ENCODE results near the gene PLB1. TPM values are rescaled to one million over a fixed set of nuclear protein-coding genes. Genes with fewer than 3 reads are reported as not detected.

The PLB1 gene
- total and polyA plus RNA-seq, 9 of the 15 experiments (the other 6 are each of a cell fraction or from before 2014, with no cell fraction given): 0.01 to 0.09 (median 0.07) TPM; not detected in 2

GRCh38 chr2:28674713-28675068, 178.8 kb downstream of the PLB1 start:
- no peak overlapping the region for H3K4me2 ChIP-seq (ENCODE audit: insufficient read depth, low read length)
- TF ChIP-seq CTCF (IDR thresholded peaks at IDR 0.05 in 2 of 3, conservative IDR thresholded peaks at IDR 0.05 in 1 of 3; ENCODE audit: insufficient read depth in 2 of 3, low read depth in 1 of 3, low read length in 3 of 3) (0 out of 6 replicates have a peak, but pooled peaks of 1 of the 3 experiments have one; percentile 3), ZBTB9 (CRISPR knock-in tag; IDR thresholded peaks at IDR 0.05) (no peak), TEAD1 (CRISPR knock-in tag; IDR thresholded peaks at IDR 0.05) (no peak), HDAC6 (IDR thresholded peaks at IDR 0.05; ENCODE audit: low read depth, low read length) (no peak), PML (IDR thresholded peaks at IDR 0.05; ENCODE audit: low read length) (no peak), ARID3B (CRISPR knock-in tag; IDR thresholded peaks at IDR 0.05; ENCODE audit: borderline replicate concordance) (no peak)
- no peaks in the 10 kb centered on the region for H3K36me3 ChIP-seq (ENCODE audit: control insufficient read depth, insufficient read depth, low read length)
- no TSS peak for BruUV-seq (replicated peaks)
- DNase-seq (ENCODE audit: extremely low read depth in 1 of 4, low spot score in 3 of 4): no peak
- in situ Hi-C loops (cut with MboI) (no loop called here), intact Hi-C loops (cut with micrococcal nuclease) (no loop called here)
- H3K9me1 ChIP-seq (ENCODE audit: control insufficient read depth, insufficient read depth, low read length): no peaks in the 10 kb centered on the region
- no peaks in the 10 kb centered on the region for H3K27me3 ChIP-seq (ENCODE audit: control insufficient read depth in 2 of 2, insufficient read depth in 2 of 2, low read length in 2 of 2)
- ChIA-PET POLR2A (interaction anchor here (0.6 kb wide), 1 partner anchor 192 kb away, joined by 3 read pairs; no protein-coding TSS in a partner anchor), CTCF (ENCODE audit: low intra/inter-chr PET ratio) (no interaction called here)
- no peaks in the 10 kb centered on the region for H4K20me1 ChIP-seq (replicated peaks; ENCODE audit: control insufficient read depth, insufficient read depth, low read length)
- H3K9me3 ChIP-seq (replicated peaks; ENCODE audit: control insufficient read depth, insufficient read depth, low read depth, low read length): no peaks in the 10 kb centered on the region
- no peak overlapping the region for H3K9ac ChIP-seq (ENCODE audit: insufficient read depth in 1 of 2, low read depth in 2 of 2, low read length in 2 of 2)
- FAIRE-seq: no peak
- H3K27ac ChIP-seq (ENCODE audit: extremely low read depth, low read depth, low read length): no peak overlapping the region
- no peaks in the 10 kb centered on the region for H3K4me1 ChIP-seq (replicated peaks in 1 of 2; ENCODE audit: control insufficient read depth in 2 of 2, insufficient read depth in 2 of 2, low read length in 2 of 2)
- no peak for ATAC-seq
- no peak overlapping the region for H3K4me3 ChIP-seq
- no peak overlapping the region for H2AFZ ChIP-seq (ENCODE audit: low read depth, low read length)
- no peaks in the 10 kb centered on the region for H3K79me2 ChIP-seq (ENCODE audit: control insufficient read depth, insufficient read depth, low read length)
- 17% methylated on average over 1 of the region's 1 CpG for WGBS (ENCODE audit: insufficient coverage, low coverage, missing lambda C conversion rate)

Measured in K562 (cell line).